ENCODE results near the gene SEPTIN6.
"Not testable (repeated sequence)": the region's sequence is repeated elsewhere in the genome, so short reads cannot be mapped to it uniquely, and the experiment has no call there.

SEPTIN6 gene

DNA sequence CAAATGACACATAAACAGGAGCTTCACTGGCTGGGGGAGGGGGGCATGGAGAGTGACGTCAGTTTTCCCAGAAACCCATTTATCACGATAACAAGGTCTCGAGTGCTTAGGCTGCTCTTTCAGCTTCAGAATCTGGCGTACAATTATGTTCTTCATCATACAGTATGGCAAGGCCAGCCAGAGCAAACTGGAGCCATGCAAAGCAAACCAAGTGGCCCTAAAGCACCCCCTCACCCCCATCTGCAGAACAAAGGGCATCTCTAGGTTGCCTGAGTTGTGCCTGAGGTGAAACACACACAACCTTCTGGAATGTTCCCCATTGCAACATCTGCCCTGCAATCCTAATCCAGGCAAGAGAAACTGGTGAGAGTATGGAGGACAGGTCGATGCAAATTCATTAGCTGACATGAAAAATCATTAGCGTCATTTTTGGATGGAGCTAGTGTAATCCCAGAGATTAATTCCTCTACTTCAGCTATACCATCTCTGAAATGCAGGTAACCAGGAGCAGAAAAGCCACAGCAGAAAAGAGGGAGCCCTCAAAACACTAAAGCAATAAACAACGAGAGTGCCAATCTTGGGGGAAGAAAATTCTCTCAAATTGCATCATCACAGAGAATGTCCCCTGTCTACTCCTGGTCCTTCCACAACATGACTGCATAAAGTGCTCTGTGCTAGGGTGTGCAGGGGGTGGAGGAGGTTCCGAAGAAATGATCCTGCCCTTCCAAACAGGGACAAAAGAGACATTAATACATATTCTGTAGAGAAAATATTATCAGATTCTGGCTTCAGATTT, 1.8 kb downstream of the SEPTIN6 start:
- no peak for DNase-seq (ENCODE audit: low spot score)

DNA sequence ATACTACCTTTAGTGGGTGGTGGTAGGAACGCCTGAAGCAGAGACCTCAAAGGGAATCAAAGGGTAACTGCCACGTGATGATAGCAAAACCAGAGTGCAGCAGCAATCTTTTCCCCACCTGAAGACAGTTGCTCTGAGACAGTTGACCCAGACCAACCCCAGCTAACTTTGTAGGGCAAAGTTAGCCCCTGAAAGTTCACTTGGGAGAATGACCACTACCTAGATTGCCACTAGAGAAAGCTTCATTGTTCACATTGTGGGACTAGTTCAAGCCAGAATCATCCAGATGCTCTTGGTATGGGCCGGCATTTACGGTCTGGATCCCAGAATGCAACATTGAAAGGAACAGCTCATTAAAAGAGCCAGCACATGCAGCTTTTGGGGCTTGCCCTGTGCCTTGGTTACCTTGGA, 4.1 kb downstream of the SEPTIN6 start:
- DNase-seq (ENCODE audit: low spot score), result no peak

GRCh38 chrX:119687661-119688413, 5.1 kb downstream of the SEPTIN6 start:
- no peak for DNase-seq (ENCODE audit: low spot score)

DNA sequence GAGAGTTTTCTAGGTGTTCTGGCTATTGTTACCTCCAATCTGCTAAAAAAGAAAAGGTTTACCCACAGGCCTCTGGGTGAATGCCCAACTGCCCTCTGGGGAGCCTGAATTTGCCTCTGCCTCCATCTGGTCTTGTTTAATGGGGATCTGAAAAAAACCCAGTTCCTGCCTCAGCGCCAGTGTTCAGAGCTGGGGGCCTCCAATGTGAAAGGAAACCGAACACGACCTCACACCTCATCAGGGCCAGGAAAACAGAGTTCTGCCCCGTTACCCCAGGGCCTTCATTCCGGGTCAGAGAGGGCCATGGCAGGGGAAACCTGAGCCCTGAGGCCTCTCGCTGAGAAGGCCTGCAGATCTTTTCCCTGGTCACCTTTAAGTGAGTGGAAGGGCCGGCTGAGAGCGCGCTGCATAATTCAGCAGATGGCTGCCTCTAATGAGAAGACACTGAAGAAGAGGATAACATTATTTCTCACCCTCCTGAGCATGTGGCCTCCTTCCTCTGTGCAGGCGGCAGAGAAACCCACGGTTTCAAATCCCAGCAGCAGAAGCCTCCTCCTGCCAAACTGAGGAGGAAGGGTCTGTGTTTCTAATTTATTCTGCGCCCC, 6.8 kb downstream of the SEPTIN6 start:
- DNase-seq (ENCODE audit: low spot score), result no peak

- DNase-seq (ENCODE audit: low spot score), result no peak
These were observed 7.5 kb downstream of the SEPTIN6 start for GRCh38 chrX:119685225-119686066.

DNA sequence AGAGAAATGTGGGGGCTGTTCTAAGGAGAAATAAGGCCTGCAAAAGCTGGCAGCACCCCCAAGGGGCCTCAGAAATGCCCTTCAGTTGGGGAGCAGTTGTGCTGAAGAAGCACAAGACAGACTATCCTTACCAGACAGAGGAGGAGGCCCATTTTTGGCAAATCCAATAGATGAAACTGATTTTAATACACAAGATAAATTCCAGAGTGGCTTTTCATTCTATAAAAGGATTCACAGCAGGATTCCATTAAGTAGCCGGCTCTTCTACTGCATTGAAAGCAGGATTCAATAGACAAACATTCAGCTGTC, 8.1 kb downstream of the SEPTIN6 start:
- DNase-seq (ENCODE audit: low spot score), result no peak

DNA sequence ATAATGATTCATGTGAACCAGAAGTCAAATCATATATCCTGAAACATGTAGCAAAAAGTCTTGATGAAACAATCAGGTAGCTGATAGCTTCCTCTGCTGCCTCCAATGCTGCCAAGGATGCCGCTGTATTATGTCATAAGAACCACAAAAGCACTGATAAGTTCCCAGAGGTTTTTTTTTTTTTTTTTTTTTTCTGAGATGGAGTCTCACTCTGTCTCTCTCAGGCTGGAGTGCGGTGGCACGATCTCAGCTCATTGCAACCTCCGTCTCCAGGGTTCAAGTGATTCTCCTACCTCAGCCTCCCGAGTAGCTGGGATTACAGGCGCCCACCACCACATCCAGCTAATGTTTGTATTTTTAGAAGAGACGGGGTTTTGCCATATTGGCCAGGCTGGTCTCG, 8.7 kb downstream of the SEPTIN6 start:
- not testable (repeated sequence) for DNase-seq (ENCODE audit: low spot score)

GRCh38 chrX:119682019-119682989, 10.7 kb downstream of the SEPTIN6 start:
- no peak for DNase-seq (ENCODE audit: low spot score)

DNA sequence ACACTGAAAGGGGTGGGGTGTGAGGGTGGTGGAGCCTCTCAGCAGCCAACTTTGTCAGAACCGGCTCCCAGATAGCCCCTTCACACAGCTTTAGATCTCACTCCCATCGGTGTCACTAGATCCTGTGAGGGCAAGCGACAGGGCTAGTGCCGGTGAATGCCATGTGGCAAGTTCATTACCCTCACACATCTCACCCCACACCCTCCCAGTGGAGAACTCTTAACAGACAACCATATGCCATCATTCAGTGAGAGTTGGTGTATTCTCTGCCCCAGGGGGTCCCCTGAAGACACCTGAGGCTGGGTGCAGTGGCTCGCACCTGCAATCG, 15.3 kb downstream of the SEPTIN6 start:
- DNase-seq (ENCODE audit: low spot score), result no peak

GRCh38 chrX:119676949-119677653, 15.9 kb downstream of the SEPTIN6 start:
- DNase-seq (ENCODE audit: low spot score), result no peak

DNA sequence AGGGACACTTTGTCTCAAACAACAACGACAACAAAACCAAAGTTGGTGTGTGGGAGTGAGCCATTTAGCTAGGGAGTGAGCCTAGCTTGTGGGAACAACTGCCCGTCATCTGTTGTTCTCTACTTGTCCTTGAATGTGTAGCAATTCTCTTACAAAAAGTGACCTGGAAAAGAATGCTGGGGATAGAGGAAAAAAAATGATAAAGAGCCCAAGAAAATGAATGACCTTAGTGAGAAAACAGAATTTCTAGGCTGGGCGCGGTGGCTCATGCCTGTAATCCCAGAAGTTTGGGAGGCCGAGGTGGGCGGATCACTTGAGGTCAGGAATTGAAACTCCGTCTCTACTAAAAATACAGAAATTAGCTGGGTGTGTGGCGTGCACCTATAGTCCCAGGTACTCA, 19.6 kb downstream of the SEPTIN6 start:
- no peak for DNase-seq (ENCODE audit: low spot score)

DNA sequence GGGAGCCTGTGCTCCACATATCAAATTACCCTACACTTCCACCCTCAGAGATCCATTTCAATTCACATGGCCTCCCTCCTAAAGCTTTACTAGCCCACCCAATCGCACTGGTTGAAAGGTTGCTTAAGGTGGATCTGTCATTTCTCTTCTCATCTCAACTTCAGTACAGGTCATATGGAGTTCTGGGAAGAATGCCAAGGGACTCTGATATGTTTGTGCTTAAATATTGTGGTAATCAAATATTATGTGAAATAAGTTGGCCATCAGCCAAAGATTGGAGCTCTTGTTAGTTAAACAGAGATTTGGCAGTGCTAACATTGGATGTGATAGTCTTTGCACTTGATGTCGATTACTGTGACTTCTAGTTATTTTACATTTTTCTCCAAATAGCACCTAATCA, 20.5 kb downstream of the SEPTIN6 start:
- DNase-seq (ENCODE audit: low spot score), result no peak

- DNase-seq (ENCODE audit: low spot score), result no peak
These were observed 23.4 kb downstream of the SEPTIN6 start for GRCh38 chrX:119669424-119670037.

DNA sequence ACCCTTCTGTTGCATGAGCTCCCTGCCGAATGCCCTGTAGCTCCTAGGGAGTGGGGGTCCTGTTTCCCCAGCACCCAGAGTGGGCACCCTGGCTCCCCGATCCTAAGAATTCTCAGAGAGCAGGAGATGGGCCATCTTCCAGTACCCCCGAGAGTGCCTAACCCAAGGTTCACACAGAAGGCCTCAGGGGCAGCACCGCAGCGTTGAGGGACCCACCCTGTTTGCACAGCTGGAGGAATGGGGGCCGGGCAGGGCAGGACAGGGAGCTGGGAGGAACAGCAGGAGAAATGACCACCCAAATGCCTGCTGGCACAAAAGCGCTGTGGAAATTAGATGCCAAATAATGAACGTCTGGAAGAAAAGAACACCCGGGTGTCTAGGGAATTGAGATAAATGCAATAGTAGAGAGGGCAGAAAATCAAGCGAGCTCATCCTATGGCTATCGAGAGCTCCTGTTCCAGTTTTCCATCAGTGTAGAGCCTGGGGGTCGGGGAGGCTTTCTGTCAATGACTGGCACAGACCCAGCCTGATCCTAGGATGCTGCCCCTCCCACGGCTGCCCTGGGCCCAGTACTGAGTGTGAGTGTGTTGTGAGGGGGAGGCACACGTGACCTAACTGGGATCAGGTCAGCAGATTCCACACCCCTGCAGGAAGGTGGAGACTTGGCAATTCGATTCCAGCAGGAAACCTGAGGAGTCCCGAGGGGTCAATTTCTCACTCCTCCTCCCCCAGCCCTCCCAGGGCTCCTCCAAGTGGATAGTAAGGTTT, 25.7 kb downstream of the SEPTIN6 start:
- no peak for DNase-seq (ENCODE audit: low spot score)

GRCh38 chrX:119664877-119665276, 28.1 kb downstream of the SEPTIN6 start:
- DNase-seq (ENCODE audit: low spot score), result not testable (repeated sequence)

DNA sequence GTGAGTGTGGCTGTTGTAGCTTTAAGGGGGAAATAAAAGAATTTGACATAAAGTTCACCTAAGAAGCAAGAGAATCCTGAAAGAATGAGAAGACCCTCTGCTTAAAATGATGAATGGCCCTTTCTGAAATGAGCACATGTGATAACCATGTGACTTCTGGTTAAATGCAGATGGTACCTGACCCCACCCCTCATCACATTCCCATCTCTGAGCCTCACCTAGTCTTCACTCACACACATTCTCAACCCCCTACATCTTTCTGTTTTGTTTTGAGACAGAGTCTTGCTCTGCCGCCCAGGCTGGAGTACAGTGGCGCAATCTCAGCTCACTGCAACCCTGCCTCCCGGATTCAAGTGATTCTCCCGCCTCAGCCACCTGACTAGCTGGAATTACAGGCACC, 31.5 kb downstream of the SEPTIN6 start:
- DNase-seq (ENCODE audit: low spot score), result no peak

DNA sequence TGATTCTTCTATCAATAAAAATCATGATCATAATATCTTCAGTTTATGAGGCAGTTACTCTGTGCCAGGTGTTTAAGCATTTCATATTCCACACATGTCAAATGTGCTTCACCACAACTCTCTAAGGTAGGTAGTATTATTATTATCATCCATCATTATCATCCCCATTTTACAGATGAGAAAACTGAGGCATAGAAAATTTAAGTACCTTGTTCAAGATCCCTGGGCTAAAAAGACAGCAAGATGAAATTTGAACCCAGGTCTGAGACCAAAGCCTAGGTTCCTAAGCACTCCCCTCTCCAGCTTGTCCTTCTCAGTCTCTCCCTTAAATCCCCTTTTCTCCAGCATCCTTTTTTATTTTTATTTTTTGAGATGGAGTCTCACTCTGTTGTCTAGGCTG, 33.4 kb downstream of the SEPTIN6 start:
- no peak for DNase-seq (ENCODE audit: low spot score)

GRCh38 chrX:119655125-119655524, 37.8 kb downstream of the SEPTIN6 start:
- no peak for DNase-seq (ENCODE audit: low spot score)

DNA sequence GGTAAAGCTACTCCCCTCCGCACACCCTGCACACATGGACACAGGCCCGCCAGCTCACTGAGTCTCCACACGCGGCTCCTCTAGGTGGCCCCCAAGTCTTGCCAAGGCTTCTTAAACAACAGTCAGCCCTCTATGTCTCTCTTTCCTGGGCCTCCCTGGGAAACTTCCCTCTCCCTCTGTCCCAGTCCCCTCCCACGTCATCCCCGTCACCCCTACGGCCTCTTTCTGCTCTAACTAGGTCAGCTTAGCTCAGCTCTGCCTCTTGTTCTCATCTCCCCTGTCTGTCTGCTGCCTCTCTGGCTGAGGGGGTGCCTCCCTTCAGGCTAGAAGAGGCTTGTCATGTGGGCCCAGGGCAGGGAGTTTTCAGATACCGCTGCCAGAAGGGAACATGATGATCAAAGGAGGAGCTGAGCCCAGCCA, 38.8 kb downstream of the SEPTIN6 start:
- no peak for DNase-seq (ENCODE audit: low spot score)

- DNase-seq (ENCODE audit: low spot score), result no peak
These were observed 44.6 kb downstream of the SEPTIN6 start for GRCh38 chrX:119648421-119648775.
